SK-N-MC (cell line): Measurements from ENCODE around the gene TBC1D1.

Experiments
- DNase-seq: peaks from one replicate; pipeline ENCODE4 v3.0.0-alpha.2; 2011; ENCODE audit warnings: low read depth, low spot score
- H3K27ac ChIP-seq: fragments of 200-600 bp; sonication (generic); 2 replicates; pipeline ENCODE4 v1.5.1; 2016; ENCODE audit warnings: mixed run types
- H3K36me3 ChIP-seq: fragments of 200-600 bp; sonication (generic); 2 replicates; pipeline ENCODE4 v1.6.1; 2017; ENCODE audit warnings: antibody characterized with exemption, low read length, mixed read lengths; ENCODE audit not compliant: insufficient read depth
- H3K4me3 ChIP-seq: fragments of 200-600 bp; sonication (generic); 2 replicates; pipeline ENCODE4 v1.5.1; 2016
- H3K9ac ChIP-seq: fragments of 200-600 bp; sonication (generic); 2 replicates; pipeline ENCODE4 v1.8.0; 2017; ENCODE audit warnings: mixed run types, mixed read lengths; ENCODE audit not compliant: insufficient read length
- H3K9me3 ChIP-seq: fragments of 200-600 bp; sonication (generic); 2 replicates; pipeline ENCODE4 v1.6.1; 2017; ENCODE audit warnings: low read depth, mild to moderate bottlenecking, antibody characterized with exemption, low read length, moderate library complexity, mixed read lengths
- EZH2 ChIP-seq: fragments of 200-600 bp; sonication (generic); IDR thresholded peaks from one replicate; pipeline ENCODE4 v1.6.1; 2017; ENCODE audit warnings: antibody characterized with exemption
- FOXP2 ChIP-seq: optimal IDR thresholded peaks from 2 replicates; pipeline ENCODE3; 2011; ENCODE audit warnings: mild to moderate bottlenecking, moderate library complexity; ENCODE audit not compliant: insufficient read depth; ENCODE audit errors: extremely low read length, control extremely low read depth
- POLR2AphosphoS5 ChIP-seq: IDR thresholded peaks from 2 replicates; pipeline ENCODE4 v1.6.1; 2012; ENCODE audit warnings: mild to moderate bottlenecking, low read depth, low read length, borderline replicate concordance

Gene TBC1D1

DNA sequence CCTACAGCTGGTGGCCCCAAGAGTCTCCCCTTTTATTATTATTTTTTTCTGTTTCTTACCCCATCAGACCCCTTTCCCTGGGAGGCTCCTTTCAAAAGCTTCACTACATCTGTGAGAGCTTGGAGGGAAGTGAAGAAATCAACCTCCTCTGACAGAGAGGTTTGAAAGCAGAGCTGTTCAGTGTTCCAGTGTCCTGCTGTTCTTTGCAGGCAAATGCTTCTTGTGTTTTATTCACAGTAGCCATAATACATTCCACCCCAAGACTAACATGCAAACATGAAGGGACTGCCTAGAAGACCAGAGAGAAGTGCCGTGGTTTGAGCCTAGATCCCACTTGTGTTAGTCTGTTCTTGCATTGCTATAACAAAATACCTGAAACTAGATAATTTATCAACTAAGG is 261.4 kb downstream of the TBC1D1 start:
- H3K27ac ChIP-seq, result no peak overlapping the region
- no peaks in the 10 kb centered on the region for H3K36me3 ChIP-seq
- DNase-seq, result no peak
- no peak overlapping the region for H3K9ac ChIP-seq
- no peak overlapping the region for H3K4me3 ChIP-seq
- TF ChIP-seq EZH2 (no peak), POLR2AphosphoS5 (no peak), FOXP2 (no peak)
- no peaks in the 10 kb centered on the region for H3K9me3 ChIP-seq

DNA sequence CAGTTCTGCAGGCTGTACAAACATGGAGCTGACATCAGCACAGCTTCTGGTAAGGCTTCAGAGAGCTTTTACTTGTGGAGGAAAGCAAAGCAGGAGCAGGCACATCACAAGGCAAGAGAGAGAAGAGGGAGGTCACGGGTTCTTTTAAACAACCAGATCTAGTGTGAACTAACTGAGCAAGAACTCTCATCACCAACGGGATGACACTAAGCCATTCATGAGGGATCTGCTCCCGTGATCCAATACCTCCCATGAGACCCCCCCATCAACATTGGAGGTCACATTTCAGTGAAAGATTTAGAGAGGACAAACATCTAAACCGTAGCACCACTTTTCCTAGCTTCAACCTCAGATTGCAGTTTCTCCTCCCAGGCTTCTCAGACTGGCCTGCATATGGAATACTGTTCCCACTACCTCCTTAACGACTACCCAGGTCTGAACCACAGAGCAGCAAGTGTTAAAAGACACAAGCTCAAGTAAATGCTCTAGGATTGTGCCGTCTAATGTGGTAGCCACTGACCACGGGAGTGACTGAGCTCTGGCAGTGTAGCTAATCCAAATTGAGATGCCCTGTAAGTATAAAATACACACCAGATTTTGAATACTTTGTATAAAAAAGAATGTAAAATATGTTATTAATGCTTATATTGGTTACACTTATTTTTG is 262.0 kb downstream of the TBC1D1 start:
- H3K36me3 ChIP-seq, result no peaks in the 10 kb centered on the region
- H3K4me3 ChIP-seq, result no peak overlapping the region
- H3K9ac ChIP-seq, result no peak overlapping the region
- DNase-seq, result no peak
- no peaks in the 10 kb centered on the region for H3K9me3 ChIP-seq
- TF ChIP-seq POLR2AphosphoS5, result no peak
- no peak for TF ChIP-seq FOXP2
- TF ChIP-seq EZH2, result no peak
- no peak overlapping the region for H3K27ac ChIP-seq

DNA sequence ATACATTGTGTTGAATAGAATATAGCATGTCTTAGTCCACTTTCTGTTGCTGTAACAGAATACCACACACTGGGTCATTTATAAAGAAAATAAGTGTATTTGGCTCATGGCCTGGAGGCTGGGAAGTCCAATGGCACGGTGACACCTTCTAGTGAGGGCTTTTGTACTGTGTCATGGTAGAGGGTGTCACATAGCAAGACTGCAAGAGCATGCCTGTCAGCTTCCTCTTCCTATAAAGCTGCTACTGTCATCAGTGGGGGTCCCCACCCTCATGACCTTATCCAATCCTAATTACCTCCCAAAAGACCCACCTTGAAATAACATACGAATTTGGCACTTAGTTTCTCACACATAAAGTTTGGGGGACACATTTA is 262.5 kb downstream of the TBC1D1 start:
- Histone ChIP-seq H3K36me3 (no peaks in the 10 kb centered on the region), H3K9me3 (no peaks in the 10 kb centered on the region), H3K4me3 (no peak overlapping the region), H3K9ac (no peak overlapping the region), H3K27ac (no peak overlapping the region)
- DNase-seq, result no peak
- no peak for TF ChIP-seq FOXP2
- no peak for TF ChIP-seq EZH2
- TF ChIP-seq POLR2AphosphoS5, result no peak

DNA sequence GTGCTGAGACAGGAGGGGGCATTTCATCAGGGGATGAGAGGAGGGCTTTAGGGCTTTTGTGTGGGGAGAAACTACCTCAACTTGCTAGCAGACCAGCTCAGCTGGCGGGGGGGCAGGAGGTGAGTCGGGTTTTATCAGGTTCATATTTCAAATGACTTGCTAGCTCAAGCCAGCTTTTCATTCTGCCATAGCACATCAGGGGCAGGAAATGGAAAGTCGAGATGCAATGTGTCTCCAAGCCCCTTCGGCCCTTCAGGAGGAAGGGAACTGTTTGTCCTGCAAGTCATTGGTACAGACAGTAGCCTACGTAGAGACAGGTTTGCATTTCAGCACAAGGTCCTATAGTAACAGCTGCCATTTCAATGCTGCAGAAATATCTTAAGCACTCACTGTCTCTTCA is 263.4 kb downstream of the TBC1D1 start:
- H3K36me3 ChIP-seq, result no peaks in the 10 kb centered on the region
- TF ChIP-seq EZH2, result no peak
- no peak for TF ChIP-seq FOXP2
- no peak for TF ChIP-seq POLR2AphosphoS5
- no peak for DNase-seq
- H3K27ac ChIP-seq, result no peak overlapping the region
- no peak overlapping the region for H3K9ac ChIP-seq
- no peak overlapping the region for H3K4me3 ChIP-seq
- H3K9me3 ChIP-seq, result no peaks in the 10 kb centered on the region

DNA sequence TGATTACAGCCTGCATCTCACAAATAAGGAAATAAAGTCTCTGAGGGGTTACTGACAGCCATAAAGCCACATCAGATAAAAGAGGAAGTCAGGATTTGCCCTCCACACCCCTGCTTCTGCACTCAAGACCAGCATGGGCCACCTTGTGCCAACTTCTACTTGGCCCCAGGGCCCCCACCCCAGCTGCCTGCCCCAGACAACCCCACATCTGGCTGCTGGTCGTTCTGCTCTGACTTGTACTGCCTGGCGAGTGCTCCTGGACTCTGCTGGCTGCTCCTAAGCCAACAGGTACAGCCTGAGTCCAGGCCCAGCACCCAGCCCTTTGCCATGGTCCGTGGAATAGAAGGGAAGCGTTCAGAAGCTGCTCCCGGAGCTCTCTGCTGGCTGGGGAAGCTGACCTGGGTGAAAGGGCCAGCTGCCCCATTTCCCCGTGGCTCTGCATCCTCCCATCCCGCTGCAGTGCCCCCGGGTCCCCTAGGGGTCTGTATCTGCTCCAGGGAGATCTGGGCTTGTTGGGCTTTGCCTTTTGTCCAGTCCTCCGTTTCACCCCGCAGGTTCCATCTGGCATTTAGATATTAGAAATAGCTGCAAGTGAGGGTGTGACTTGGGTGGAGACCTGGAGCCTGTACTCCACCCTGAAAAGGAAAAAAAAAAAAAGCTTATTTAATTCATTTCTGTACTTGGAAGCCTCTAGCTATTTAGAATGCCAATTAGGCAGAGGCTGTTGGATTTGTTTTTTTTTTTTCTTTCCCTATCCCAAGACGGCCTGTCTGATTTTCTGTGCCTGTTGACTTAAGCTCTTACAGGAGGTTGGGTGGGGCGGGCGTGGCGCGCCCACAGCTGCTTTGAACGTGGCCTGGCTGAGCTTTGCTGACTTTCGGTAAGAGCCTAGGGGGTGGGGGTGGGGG is 264.1 kb downstream of the TBC1D1 start:
- DNase-seq, result no peak
- TF ChIP-seq FOXP2 (no peak), POLR2AphosphoS5 (no peak), EZH2 (no peak)
- Histone ChIP-seq H3K27ac (no peak overlapping the region), H3K9me3 (no peaks in the 10 kb centered on the region), H3K9ac (no peak overlapping the region), H3K36me3 (no peaks in the 10 kb centered on the region), H3K4me3 (no peak overlapping the region)

DNA sequence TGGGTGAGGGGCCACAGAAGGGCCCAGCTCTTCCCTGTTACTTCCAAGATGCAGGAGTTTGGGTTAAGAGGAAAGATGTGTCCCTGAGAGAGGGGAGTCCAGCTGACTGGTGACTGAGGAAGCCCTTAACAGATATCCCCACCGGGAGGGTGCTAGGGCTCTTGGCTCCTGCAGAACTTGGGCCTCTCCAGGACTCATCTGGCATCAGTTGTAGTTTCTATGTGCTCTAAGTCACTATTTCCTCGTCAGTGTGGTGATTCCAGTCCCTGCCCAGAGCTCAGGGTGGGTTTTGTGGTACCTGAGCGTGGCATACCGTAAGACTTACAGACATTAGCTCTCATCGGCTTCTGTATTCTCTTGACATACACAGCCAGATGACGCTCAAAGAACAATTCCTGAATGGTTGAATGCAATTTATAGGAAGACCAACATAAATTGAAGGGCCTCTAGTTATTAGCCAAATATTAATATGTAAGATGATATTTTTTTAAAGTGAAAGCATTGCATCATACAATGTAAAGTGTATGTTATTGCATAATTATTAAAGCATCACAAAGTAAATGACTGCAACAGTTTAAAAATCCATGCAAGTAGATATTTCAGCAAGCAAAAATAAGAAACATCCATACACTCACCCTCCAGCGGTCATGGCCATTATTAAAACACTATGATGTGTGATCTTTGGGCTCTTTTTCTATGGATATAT is 264.9 kb downstream of the TBC1D1 start:
- no peaks in the 10 kb centered on the region for H3K9me3 ChIP-seq
- no peak for DNase-seq

DNA sequence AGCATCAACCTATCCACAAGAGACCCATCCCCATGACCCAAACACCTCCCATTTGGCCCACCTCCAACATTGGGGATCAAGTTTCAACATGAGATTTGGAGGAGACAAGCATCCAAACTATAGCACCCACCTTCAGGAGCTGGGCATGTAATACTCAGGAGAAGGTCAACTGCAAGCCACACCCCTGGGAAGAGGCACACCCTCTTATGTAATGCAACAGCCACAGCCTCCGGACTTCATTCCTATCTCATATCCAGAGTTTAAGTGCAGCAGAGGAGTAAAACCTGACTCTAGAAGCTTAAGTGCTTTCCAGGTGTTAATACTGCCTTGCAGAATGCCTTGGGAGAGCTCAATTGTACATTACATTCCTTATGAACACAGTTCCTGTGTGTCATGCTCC is 266.7 kb downstream of the TBC1D1 start:
- no peak overlapping the region for H3K9ac ChIP-seq
- no peaks in the 10 kb centered on the region for H3K9me3 ChIP-seq
- no peak overlapping the region for H3K4me3 ChIP-seq
- no peak overlapping the region for H3K27ac ChIP-seq
- TF ChIP-seq FOXP2 (no peak), EZH2 (no peak), POLR2AphosphoS5 (no peak)
- H3K36me3 ChIP-seq, result no peaks in the 10 kb centered on the region
- no peak for DNase-seq

More for the DNA sequence above, 264.9 kb downstream of the TBC1D1 start:
- Histone ChIP-seq H3K4me3 (no peak overlapping the region), H3K9ac (no peak overlapping the region), H3K36me3 (no peaks in the 10 kb centered on the region), H3K27ac (no peak overlapping the region)
- TF ChIP-seq POLR2AphosphoS5 (no peak), FOXP2 (no peak), EZH2 (no peak)

DNA sequence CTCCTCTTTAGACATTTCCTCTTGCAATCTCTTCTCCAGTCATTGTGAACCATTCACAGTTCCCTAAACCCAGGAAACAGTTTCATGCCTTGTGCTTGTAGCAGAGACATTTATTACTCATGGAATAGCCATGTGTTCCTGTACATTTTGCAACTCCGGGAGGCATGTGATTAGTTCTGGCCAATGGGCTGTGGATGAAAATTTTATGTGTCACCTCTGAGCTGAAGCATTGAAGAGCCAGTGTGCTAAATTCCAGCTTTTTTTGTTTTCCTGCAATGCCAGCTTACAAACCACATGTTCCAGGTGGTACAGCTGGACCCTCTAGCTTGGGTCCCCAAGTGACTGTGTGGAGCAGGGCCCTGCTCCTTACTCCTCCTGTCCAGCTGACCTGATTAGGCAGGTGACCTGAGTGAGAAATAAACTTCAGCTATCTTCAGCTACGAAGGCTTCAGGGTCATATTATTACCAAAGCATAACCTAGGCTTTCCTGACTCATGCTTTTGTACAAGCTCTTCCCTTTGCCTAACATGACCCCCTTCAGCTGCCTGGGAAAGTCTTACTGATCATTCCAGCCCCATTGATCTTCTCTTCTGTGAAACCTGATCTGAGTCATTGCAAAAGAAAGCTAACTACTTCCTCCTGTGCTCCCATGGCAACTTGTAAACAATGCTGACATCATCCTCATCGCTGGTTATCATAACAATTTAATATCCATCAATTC is 269.8 kb downstream of the TBC1D1 start:
- Histone ChIP-seq H3K9ac (no peak overlapping the region), H3K9me3 (no peaks in the 10 kb centered on the region), H3K4me3 (no peak overlapping the region), H3K36me3 (no peaks in the 10 kb centered on the region), H3K27ac (no peak overlapping the region)
- DNase-seq, result no peak
- no peak for TF ChIP-seq FOXP2
- TF ChIP-seq POLR2AphosphoS5, result no peak
- no peak for TF ChIP-seq EZH2
